Activated effector memory CD4-positive, alpha-beta T cell treated with Interleukin-2 at 50 U/mL for 16 hours (primary cell): ENCODE measurements around the gene KRT84.
A peak's percentile ranks its signal among the peaks of the same experiment; 100 is the strongest.
"Not testable (repeated sequence)": the region's sequence is repeated elsewhere in the genome, so short reads cannot be mapped to it uniquely, and the experiment has no call there.

Experiments
- DNase-seq: peaks from one replicate; pipeline ENCODE4 v3.0.0-alpha.2; 2020

KRT84 gene

GRCh38 chr12:52359621-52360061 is 25.8 kb downstream of the KRT84 start:
- DNase-seq: no peak

- DNase-seq: no peak
Measured at GRCh38 chr12:52358575-52359350, 26.7 kb downstream of the KRT84 start.

GRCh38 chr12:52356762-52357580 is 28.5 kb downstream of the KRT84 start:
- DNase-seq: no peak

- no peak for DNase-seq
Measured at GRCh38 chr12:52356031-52356761, 29.3 kb downstream of the KRT84 start.

- DNase-seq: no peak
Measured at GRCh38 chr12:52355176-52355575, 30.3 kb downstream of the KRT84 start.

- DNase-seq: no peak
Measured at GRCh38 chr12:52354200-52354599, 31.3 kb downstream of the KRT84 start.

GRCh38 chr12:52353766-52354165 is 31.7 kb downstream of the KRT84 start:
- no peak for DNase-seq

- no peak for DNase-seq
Measured at GRCh38 chr12:52352951-52353350, 32.5 kb downstream of the KRT84 start.

- peak; percentile 57 for DNase-seq
Measured at GRCh38 chr12:52351196-52352059, 34.0 kb downstream of the KRT84 start.

- DNase-seq: no peak
Measured at GRCh38 chr12:52350786-52351185, 34.7 kb downstream of the KRT84 start.

- DNase-seq: no peak
Measured at GRCh38 chr12:52350021-52350620, 35.3 kb downstream of the KRT84 start.

GRCh38 chr12:52349196-52349595 is 36.3 kb downstream of the KRT84 start:
- DNase-seq: no peak

- no peak for DNase-seq
Measured at GRCh38 chr12:52347551-52348510, 37.6 kb downstream of the KRT84 start.

GRCh38 chr12:52347016-52347415 is 38.4 kb downstream of the KRT84 start:
- no peak for DNase-seq

GRCh38 chr12:52346593-52346992 is 38.9 kb downstream of the KRT84 start:
- DNase-seq: no peak

- DNase-seq: not testable (repeated sequence)
Measured at GRCh38 chr12:52345041-52345440, 40.4 kb downstream of the KRT84 start.

GRCh38 chr12:52344111-52344510 is 41.3 kb downstream of the KRT84 start:
- no peak for DNase-seq

GRCh38 chr12:52343550-52343949 is 41.9 kb downstream of the KRT84 start:
- DNase-seq: no peak

GRCh38 chr12:52342781-52343490 is 42.5 kb downstream of the KRT84 start:
- no peak for DNase-seq

GRCh38 chr12:52341066-52341580 is 44.3 kb downstream of the KRT84 start:
- DNase-seq: no peak
